Measurements from ENCODE around the gene ECT2L. TPM values are rescaled to one million over a fixed set of nuclear protein-coding genes. Genes with fewer than 3 reads are reported as not detected.

The ECT2L gene
- total RNA-seq, 2 donors from 2014 or later: not detected

DNA sequence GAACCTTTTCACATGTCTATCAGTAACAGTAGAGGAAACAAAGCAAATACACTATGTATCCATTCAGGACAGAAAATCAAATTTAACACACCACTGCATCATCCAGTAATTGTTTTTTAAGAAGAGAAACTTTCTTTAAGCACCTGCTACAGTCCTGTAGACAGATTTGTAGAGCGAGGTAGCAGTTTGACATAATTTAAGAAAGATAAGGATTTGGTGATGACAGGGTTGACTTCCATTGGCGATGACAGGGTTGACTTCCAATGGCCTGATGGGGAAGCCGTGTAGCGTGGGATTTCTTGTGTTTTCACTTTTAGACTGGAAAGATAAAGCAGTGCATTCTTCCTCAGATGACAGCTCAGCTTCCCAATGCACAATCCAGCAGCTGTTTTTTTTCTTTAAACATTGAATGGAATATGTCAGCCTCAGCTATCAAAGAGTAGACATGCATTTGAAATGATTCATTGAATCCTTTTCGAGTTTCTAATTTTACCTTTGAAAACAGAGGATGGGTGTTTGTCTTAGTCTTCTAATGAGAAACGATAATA, 68.5 kb downstream of the ECT2L start:
- no peaks in the 10 kb centered on the region for H3K9me3 Mint-ChIP-seq
- TF ChIP-seq, protein P1, sequence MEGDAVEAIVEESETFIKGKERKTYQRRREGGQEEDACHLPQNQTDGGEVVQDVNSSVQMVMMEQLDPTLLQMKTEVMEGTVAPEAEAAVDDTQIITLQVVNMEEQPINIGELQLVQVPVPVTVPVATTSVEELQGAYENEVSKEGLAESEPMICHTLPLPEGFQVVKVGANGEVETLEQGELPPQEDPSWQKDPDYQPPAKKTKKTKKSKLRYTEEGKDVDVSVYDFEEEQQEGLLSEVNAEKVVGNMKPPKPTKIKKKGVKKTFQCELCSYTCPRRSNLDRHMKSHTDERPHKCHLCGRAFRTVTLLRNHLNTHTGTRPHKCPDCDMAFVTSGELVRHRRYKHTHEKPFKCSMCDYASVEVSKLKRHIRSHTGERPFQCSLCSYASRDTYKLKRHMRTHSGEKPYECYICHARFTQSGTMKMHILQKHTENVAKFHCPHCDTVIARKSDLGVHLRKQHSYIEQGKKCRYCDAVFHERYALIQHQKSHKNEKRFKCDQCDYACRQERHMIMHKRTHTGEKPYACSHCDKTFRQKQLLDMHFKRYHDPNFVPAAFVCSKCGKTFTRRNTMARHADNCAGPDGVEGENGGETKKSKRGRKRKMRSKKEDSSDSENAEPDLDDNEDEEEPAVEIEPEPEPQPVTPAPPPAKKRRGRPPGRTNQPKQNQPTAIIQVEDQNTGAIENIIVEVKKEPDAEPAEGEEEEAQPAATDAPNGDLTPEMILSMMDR (conservative IDR thresholded peaks at IDR 0.05): no peak
- 90 to 97% methylated on average over 3 to 6 of the region's 6 CpGs for WGBS, 2 experiments (ENCODE audit: insufficient coverage in 1 of 2, insufficient read length in 1 of 2)

DNA sequence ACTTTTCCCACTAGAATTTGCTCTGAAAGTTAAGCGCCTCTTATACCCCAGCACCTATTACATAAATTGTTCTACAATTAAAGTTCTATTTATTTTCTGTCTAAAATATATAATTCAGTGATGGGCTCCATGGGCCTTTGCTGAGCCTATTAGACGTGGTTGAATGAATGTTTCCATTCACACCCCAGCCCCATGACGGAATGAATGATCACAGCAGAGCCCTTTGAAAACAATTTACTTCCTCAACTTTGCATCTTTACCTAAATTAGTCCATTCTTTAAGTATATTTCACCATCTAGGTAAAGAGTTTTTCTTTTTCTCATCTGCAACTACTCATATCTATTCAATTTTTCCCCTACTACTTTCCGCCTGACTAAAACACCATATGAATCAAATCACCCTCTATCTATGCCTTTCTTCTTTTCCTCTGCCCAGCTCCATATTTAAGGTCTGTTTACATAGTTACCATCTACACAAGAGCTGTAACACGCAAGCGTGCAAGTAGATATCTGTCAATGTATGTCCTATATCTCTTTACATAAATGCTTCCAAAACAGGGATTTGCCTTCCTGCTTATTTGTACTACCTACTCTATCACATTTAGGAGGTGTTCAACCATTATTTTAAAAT, 69.7 kb downstream of the ECT2L start:
- Mint-ChIP-seq H3K4me1 (peaks cover 10% of the 10 kb centered on the region), H3K27me3 (ENCODE audit: insufficient read depth) (peaks cover 2% of the 10 kb centered on the region), H3K9me3 (no peaks in the 10 kb centered on the region), H3K27ac (no peak overlapping the region), H3K36me3 (ENCODE audit: low read depth) (no peaks in the 10 kb centered on the region), H3K4me3 (no peak overlapping the region)
- no peaks in the 10 kb centered on the region for H3K36me3 ChIP-seq (ENCODE audit: control insufficient read depth, insufficient read depth, low read length)
- no peaks in the 10 kb centered on the region for H3K27me3 ChIP-seq (ENCODE audit: control insufficient read depth, insufficient read depth, low read length, poor library complexity, severe bottlenecking)
- TF ChIP-seq, protein P1 (conservative IDR thresholded peaks at IDR 0.05): no peak
- H3K4me1 ChIP-seq (ENCODE audit: control insufficient read depth, insufficient read depth, low read length): peaks cover 7% of the 10 kb centered on the region
- no peak overlapping the region for H3K9ac ChIP-seq (ENCODE audit: extremely low read depth, low read length, poor library complexity, severe bottlenecking)
- no peak for DNase-seq
- H3K27ac ChIP-seq (ENCODE audit: low read depth, low read length): no peak overlapping the region
- WGBS, 2 experiments (ENCODE audit: insufficient coverage in 1 of 2, insufficient read length in 1 of 2): 93 to 94% methylated on average over 5 to 6 of the region's 6 CpGs
- H3K4me3 ChIP-seq (ENCODE audit: low read length): no peak overlapping the region
- H3K9me3 ChIP-seq (ENCODE audit: control insufficient read depth, low read length): no peaks in the 10 kb centered on the region

More for the DNA sequence above, 68.5 kb downstream of the ECT2L start:
- peaks cover 4% of the 10 kb centered on the region for H3K4me1 ChIP-seq (ENCODE audit: control insufficient read depth, insufficient read depth, low read length)
- no peaks in the 10 kb centered on the region for H3K27me3 ChIP-seq (ENCODE audit: control insufficient read depth, insufficient read depth, low read length, poor library complexity, severe bottlenecking)
- Mint-ChIP-seq H3K4me3 (no peak overlapping the region), H3K27me3 (ENCODE audit: insufficient read depth) (peaks cover 2% of the 10 kb centered on the region), H3K27ac (no peak overlapping the region), H3K4me1 (peaks cover 5% of the 10 kb centered on the region), H3K36me3 (ENCODE audit: low read depth) (no peaks in the 10 kb centered on the region)
- no peak for DNase-seq
- no peak overlapping the region for H3K27ac ChIP-seq (ENCODE audit: low read depth, low read length)
- H3K9ac ChIP-seq (ENCODE audit: extremely low read depth, low read length, poor library complexity, severe bottlenecking): no peak overlapping the region
- H3K36me3 ChIP-seq (ENCODE audit: control insufficient read depth, insufficient read depth, low read length): no peaks in the 10 kb centered on the region
- H3K4me3 ChIP-seq (ENCODE audit: low read length): no peak overlapping the region
- no peaks in the 10 kb centered on the region for H3K9me3 ChIP-seq (ENCODE audit: control insufficient read depth, low read length)

DNA sequence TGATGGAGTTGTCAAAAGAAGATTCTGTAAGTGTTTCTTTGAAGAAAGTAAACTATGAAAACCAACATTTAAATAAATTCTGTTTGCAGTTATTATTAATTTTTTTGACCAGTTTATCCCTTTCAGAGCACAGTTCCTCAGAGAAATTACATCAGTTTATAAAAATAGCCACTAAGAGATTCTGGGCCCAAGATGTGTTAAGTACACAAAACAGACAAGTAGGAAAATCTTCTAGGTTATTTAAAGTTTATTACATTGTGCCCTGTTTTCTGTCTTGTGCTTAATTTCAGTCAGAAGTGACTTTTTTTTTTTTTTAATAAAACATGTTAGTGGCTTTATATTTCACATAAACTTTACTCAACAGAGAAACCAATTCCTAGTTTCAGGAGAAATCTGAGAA, 72.3 kb downstream of the ECT2L start:
- Histone ChIP-seq H3K4me3 (ENCODE audit: low read length) (no peak overlapping the region), H3K4me1 (ENCODE audit: control insufficient read depth, insufficient read depth, low read length) (peaks cover 7% of the 10 kb centered on the region), H3K9ac (ENCODE audit: extremely low read depth, low read length, poor library complexity, severe bottlenecking) (no peak overlapping the region), H3K9me3 (ENCODE audit: control insufficient read depth, low read length) (no peaks in the 10 kb centered on the region), H3K36me3 (ENCODE audit: control insufficient read depth, insufficient read depth, low read length) (no peaks in the 10 kb centered on the region), H3K27me3 (ENCODE audit: control insufficient read depth, insufficient read depth, low read length, poor library complexity, severe bottlenecking) (no peaks in the 10 kb centered on the region), H3K27ac (ENCODE audit: low read depth, low read length) (no peak overlapping the region)
- TF ChIP-seq, protein P1 (conservative IDR thresholded peaks at IDR 0.05): no peak
- DNase-seq: no peak
- no peak overlapping the region for H3K4me3 Mint-ChIP-seq
- H3K9me3 Mint-ChIP-seq: no peaks in the 10 kb centered on the region
- H3K27me3 Mint-ChIP-seq (ENCODE audit: insufficient read depth): peaks cover 2% of the 10 kb centered on the region
- no peaks in the 10 kb centered on the region for H3K36me3 Mint-ChIP-seq (ENCODE audit: low read depth)
- peaks cover 18% of the 10 kb centered on the region for H3K4me1 Mint-ChIP-seq
- no peak overlapping the region for H3K27ac Mint-ChIP-seq
